ENCODE data around the gene BCL11B.

Gene BCL11B

GRCh38 chr14:99252940-99253868 lies 18.8 kb downstream of the BCL11B start:
- DNase-seq = peak; percentile 68

GRCh38 chr14:99252443-99252939 lies 19.5 kb downstream of the BCL11B start:
- no peak for DNase-seq

- DNase-seq = no peak
Observed at GRCh38 chr14:99251721-99252120, 20.3 kb downstream of the BCL11B start.

GRCh38 chr14:99250636-99251208 lies 21.3 kb downstream of the BCL11B start:
- DNase-seq = no peak

GRCh38 chr14:99249389-99249788 lies 22.6 kb downstream of the BCL11B start:
- peak; percentile 61 for DNase-seq

GRCh38 chr14:99248761-99249171 lies 23.2 kb downstream of the BCL11B start:
- DNase-seq = peak; percentile 61

GRCh38 chr14:99247772-99248171 lies 24.2 kb downstream of the BCL11B start:
- no peak for DNase-seq

GRCh38 chr14:99247101-99247729 lies 24.8 kb downstream of the BCL11B start:
- DNase-seq = no peak

GRCh38 chr14:99246536-99247097 lies 25.4 kb downstream of the BCL11B start:
- DNase-seq = peak; percentile 67

GRCh38 chr14:99245564-99246511 lies 26.2 kb downstream of the BCL11B start:
- no peak for DNase-seq

GRCh38 chr14:99244941-99245563 lies 26.9 kb downstream of the BCL11B start:
- DNase-seq = no peak

GRCh38 chr14:99244367-99244901 lies 27.6 kb downstream of the BCL11B start:
- no peak for DNase-seq

GRCh38 chr14:99242816-99243721 lies 28.9 kb downstream of the BCL11B start:
- DNase-seq = no peak

GRCh38 chr14:99242238-99242637 lies 29.8 kb downstream of the BCL11B start:
- DNase-seq = no peak

- DNase-seq = no peak
Observed at GRCh38 chr14:99241325-99242010, 30.5 kb downstream of the BCL11B start.

- DNase-seq = no peak
Observed at GRCh38 chr14:99240627-99241324, 31.2 kb downstream of the BCL11B start.

GRCh38 chr14:99239661-99240092 lies 32.3 kb downstream of the BCL11B start:
- DNase-seq = no peak

- DNase-seq = no peak
Observed at GRCh38 chr14:99238216-99238615, 33.8 kb downstream of the BCL11B start.

- DNase-seq = no peak
Observed at GRCh38 chr14:99237288-99237687, 34.7 kb downstream of the BCL11B start.
